Ectodermal cell (in vitro differentiated cells): ENCODE data around the gene WDR70.

ENCODE experiments used
- H3K27ac ChIP-seq: 2 replicates; pipeline ENCODE4 v1.7.0; 2013; ENCODE audit warnings: mild to moderate bottlenecking, low read depth, low read length; ENCODE audit not compliant: insufficient read depth, poor library complexity, severe bottlenecking
- H3K27me3 ChIP-seq: 2 replicates; pipeline ENCODE4 v1.7.0; 2013; ENCODE audit warnings: mild to moderate bottlenecking, low read length; ENCODE audit not compliant: insufficient read depth, control insufficient read depth, poor library complexity, severe bottlenecking
- H3K36me3 ChIP-seq: one replicate; pipeline ENCODE4 v1.7.0; 2013; ENCODE audit warnings: low read length; ENCODE audit not compliant: control insufficient read depth, insufficient read depth
- H3K4me1 ChIP-seq: one replicate; pipeline ENCODE4 v1.7.0; 2013; ENCODE audit warnings: low read length; ENCODE audit not compliant: control insufficient read depth, insufficient read depth
- H3K4me3 ChIP-seq: 2 replicates; pipeline ENCODE4 v1.7.0; 2013; ENCODE audit warnings: low read depth, low read length, control low read depth; ENCODE audit not compliant: insufficient read depth
- H3K9me3 ChIP-seq: 2 replicates; pipeline ENCODE4 v1.7.0; 2013; ENCODE audit warnings: mild to moderate bottlenecking, low read length, moderate library complexity; ENCODE audit not compliant: control insufficient read depth
- WGBS, 2 experiments: methylation state at CpG; one replicate each; pipeline ENCODE4 v1.1.7; 2013; ENCODE audit warnings: missing lambda C conversion rate in 2 of 2; 5-methylcytosine and 5-hydroxymethylcytosine counted together

Gene WDR70

GRCh38 chr5:37658440-37658839, 279.3 kb downstream of the WDR70 start:
- no peak overlapping the region for H3K27ac ChIP-seq
- no peak overlapping the region for H3K4me3 ChIP-seq
- no peaks in the 10 kb centered on the region for H3K4me1 ChIP-seq
- no peaks in the 10 kb centered on the region for H3K27me3 ChIP-seq
- H3K36me3 ChIP-seq: no peaks in the 10 kb centered on the region
- WGBS, 2 experiments: 86 to 96% methylated on average over 2 of the region's 2 CpGs
- H3K9me3 ChIP-seq: no peaks in the 10 kb centered on the region

GRCh38 chr5:37660319-37660718, 281.2 kb downstream of the WDR70 start:
- Histone ChIP-seq H3K9me3 (no peaks in the 10 kb centered on the region), H3K27me3 (no peaks in the 10 kb centered on the region), H3K4me3 (no peak overlapping the region), H3K27ac (no peak overlapping the region), H3K4me1 (no peaks in the 10 kb centered on the region), H3K36me3 (no peaks in the 10 kb centered on the region)

GRCh38 chr5:37661227-37661920, 282.3 kb downstream of the WDR70 start:
- Histone ChIP-seq H3K36me3 (no peaks in the 10 kb centered on the region), H3K4me1 (no peaks in the 10 kb centered on the region), H3K27me3 (no peaks in the 10 kb centered on the region), H3K9me3 (no peaks in the 10 kb centered on the region), H3K27ac (no peak overlapping the region), H3K4me3 (no peak overlapping the region)
- 74 to 76% methylated on average over 5 of the region's 5 CpGs for WGBS, 2 experiments

- H3K27ac ChIP-seq: no peak overlapping the region
- H3K27me3 ChIP-seq: no peaks in the 10 kb centered on the region
- no peaks in the 10 kb centered on the region for H3K9me3 ChIP-seq
- H3K4me3 ChIP-seq: no peak overlapping the region
- 91 to 95% methylated on average over 2 of the region's 2 CpGs for WGBS, 2 experiments
- H3K36me3 ChIP-seq: no peaks in the 10 kb centered on the region
- no peaks in the 10 kb centered on the region for H3K4me1 ChIP-seq
Observed at GRCh38 chr5:37661951-37662350, 282.8 kb downstream of the WDR70 start.

- 70 to 75% methylated on average over 1 of the region's 3 CpGs for WGBS, 2 experiments
- no peak overlapping the region for H3K4me3 ChIP-seq
- no peaks in the 10 kb centered on the region for H3K9me3 ChIP-seq
- no peaks in the 10 kb centered on the region for H3K36me3 ChIP-seq
- no peaks in the 10 kb centered on the region for H3K4me1 ChIP-seq
- no peak overlapping the region for H3K27ac ChIP-seq
- H3K27me3 ChIP-seq: no peaks in the 10 kb centered on the region
Observed at GRCh38 chr5:37662362-37662761, 283.2 kb downstream of the WDR70 start.

GRCh38 chr5:37662789-37663485, 283.8 kb downstream of the WDR70 start:
- Histone ChIP-seq H3K4me1 (no peaks in the 10 kb centered on the region), H3K9me3 (no peaks in the 10 kb centered on the region), H3K36me3 (no peaks in the 10 kb centered on the region), H3K27ac (no peak overlapping the region), H3K27me3 (no peaks in the 10 kb centered on the region), H3K4me3 (no peak overlapping the region)
- 93 to 95% methylated on average over 4 to 5 of the region's 5 CpGs for WGBS, 2 experiments

GRCh38 chr5:37663538-37663937, 284.4 kb downstream of the WDR70 start:
- WGBS, 2 experiments: 85% methylated on average over 5 of the region's 5 CpGs
- Histone ChIP-seq H3K27ac (no peak overlapping the region), H3K9me3 (no peaks in the 10 kb centered on the region), H3K4me3 (no peak overlapping the region), H3K27me3 (no peaks in the 10 kb centered on the region), H3K36me3 (no peaks in the 10 kb centered on the region), H3K4me1 (no peaks in the 10 kb centered on the region)

GRCh38 chr5:37664551-37664950, 285.4 kb downstream of the WDR70 start:
- H3K27me3 ChIP-seq: no peaks in the 10 kb centered on the region
- no peak overlapping the region for H3K4me3 ChIP-seq
- H3K4me1 ChIP-seq: no peaks in the 10 kb centered on the region
- WGBS, 2 experiments: 100% methylated on average over 1 of the region's 1 CpG
- H3K9me3 ChIP-seq: no peaks in the 10 kb centered on the region
- no peaks in the 10 kb centered on the region for H3K36me3 ChIP-seq
- H3K27ac ChIP-seq: no peak overlapping the region

- no peak overlapping the region for H3K27ac ChIP-seq
- no peaks in the 10 kb centered on the region for H3K4me1 ChIP-seq
- H3K27me3 ChIP-seq: no peaks in the 10 kb centered on the region
- no peak overlapping the region for H3K4me3 ChIP-seq
- H3K36me3 ChIP-seq: no peaks in the 10 kb centered on the region
- WGBS, 2 experiments: 91 to 100% methylated on average over 1 of the region's 1 CpG
- H3K9me3 ChIP-seq: no peaks in the 10 kb centered on the region
Observed at GRCh38 chr5:37665272-37665671, 286.2 kb downstream of the WDR70 start.

GRCh38 chr5:37665889-37666288, 286.8 kb downstream of the WDR70 start:
- no peaks in the 10 kb centered on the region for H3K27me3 ChIP-seq
- H3K27ac ChIP-seq: no peak overlapping the region
- no peaks in the 10 kb centered on the region for H3K9me3 ChIP-seq
- 74 to 77% methylated on average over 12 of the region's 12 CpGs for WGBS, 2 experiments
- no peak overlapping the region for H3K4me3 ChIP-seq
- no peaks in the 10 kb centered on the region for H3K4me1 ChIP-seq
- H3K36me3 ChIP-seq: no peaks in the 10 kb centered on the region
